HG02840 (cell line): Measurements from ENCODE around the gene LTBP1.

Source experiments
- ATAC-seq: cut with Tn5 transposase; IDR thresholded peaks from one replicate; pipeline ENCODE4 v1.9.1; 2021; ENCODE audit warnings: mild to moderate bottlenecking, moderate library complexity, moderate number of reproducible peaks; ENCODE audit not compliant: unreplicated experiment, low FRiP score

LTBP1 gene

GRCh38 chr2:33277002-33277426, 330.3 kb downstream of the LTBP1 start:
- no peak for ATAC-seq

GRCh38 chr2:33278245-33278943, 331.6 kb downstream of the LTBP1 start:
- ATAC-seq: no peak

GRCh38 chr2:33284287-33284686, 337.5 kb downstream of the LTBP1 start:
- ATAC-seq: no peak

- no peak for ATAC-seq
Observed at GRCh38 chr2:33287507-33288005, 340.8 kb downstream of the LTBP1 start.

GRCh38 chr2:33288011-33288410, 341.3 kb downstream of the LTBP1 start:
- no peak for ATAC-seq

GRCh38 chr2:33289961-33290360, 343.2 kb downstream of the LTBP1 start:
- no peak for ATAC-seq

- ATAC-seq: no peak
Observed at GRCh38 chr2:33291278-33292013, 344.7 kb downstream of the LTBP1 start.

GRCh38 chr2:33292063-33292462, 345.3 kb downstream of the LTBP1 start:
- no peak for ATAC-seq

- ATAC-seq: no peak
Observed at GRCh38 chr2:33292981-33293595, 346.3 kb downstream of the LTBP1 start.

- ATAC-seq: no peak
Observed at GRCh38 chr2:33298233-33298632, 351.5 kb downstream of the LTBP1 start.

- ATAC-seq: no peak
Observed at GRCh38 chr2:33301355-33301754, 354.6 kb downstream of the LTBP1 start.

GRCh38 chr2:33302348-33302747, 355.6 kb downstream of the LTBP1 start:
- no peak for ATAC-seq

- no peak for ATAC-seq
Observed at GRCh38 chr2:33304032-33304864, 357.5 kb downstream of the LTBP1 start.

GRCh38 chr2:33307659-33308270, 361.0 kb downstream of the LTBP1 start:
- no peak for ATAC-seq

GRCh38 chr2:33312355-33312754, 365.6 kb downstream of the LTBP1 start:
- no peak for ATAC-seq

GRCh38 chr2:33313039-33313438, 366.3 kb downstream of the LTBP1 start:
- no peak for ATAC-seq

- no peak for ATAC-seq
Observed at GRCh38 chr2:33314541-33314940, 367.8 kb downstream of the LTBP1 start.

- ATAC-seq: no peak
Observed at GRCh38 chr2:33316328-33316727, 369.6 kb downstream of the LTBP1 start.

GRCh38 chr2:33317369-33318007, 370.7 kb downstream of the LTBP1 start:
- no peak for ATAC-seq

GRCh38 chr2:33318456-33318855, 371.7 kb downstream of the LTBP1 start:
- ATAC-seq: no peak
